Spleen (tissue), 11 donors: Measurements from ENCODE around the gene NOM1. TPM values are rescaled to one million over a fixed set of nuclear protein-coding genes. Genes with fewer than 3 reads are reported as not detected.

ENCODE experiments used
- DNase-seq: peaks from one replicate; pipeline ENCODE4 v3.0.0-alpha.2; 2020
- H3K27ac ChIP-seq, 8 donors: fragments of 200-600 bp; sonication (generic) in 7 of 8; 1 replicate in 4 of 8; 2 replicates in 4 of 8; pipeline versions ENCODE4 v1.5.0 to v1.8.0; 2016 to 2021; ENCODE audit warnings: inconsistent platforms in 4 of 8, mild to moderate bottlenecking in 4 of 8, moderate library complexity in 1 of 8
- H3K27me3 ChIP-seq, 7 donors: fragments of 200-600 bp; sonication (generic) in 6 of 7; replicated peaks in 1 of 7; 1 replicate in 4 of 7; 2 replicates in 3 of 7; pipeline versions ENCODE4 v1.5.0 to v1.8.0; 2016 to 2021; ENCODE audit warnings: inconsistent platforms in 3 of 7, mild to moderate bottlenecking in 1 of 7
- H3K36me3 ChIP-seq, 6 donors: fragments of 200-600 bp; sonication (generic) in 5 of 6; 1 replicate in 4 of 6; 2 replicates in 2 of 6; pipeline versions ENCODE4 v1.5.0 to v1.8.0; 2016 to 2021; ENCODE audit warnings: inconsistent platforms in 2 of 6
- H3K4me1 ChIP-seq, 6 donors: fragments of 200-600 bp; sonication (generic) in 5 of 6; 1 replicate in 3 of 6; 2 replicates in 3 of 6; pipeline versions ENCODE4 v1.5.0 to v1.8.0; 2016 to 2021; ENCODE audit warnings: inconsistent platforms in 3 of 6
- H3K4me3 ChIP-seq, 8 donors: fragments of 200-600 bp; sonication (generic) in 7 of 8; 1 replicate in 4 of 8; 2 replicates in 4 of 8; pipeline versions ENCODE4 v1.5.0 to v1.8.0; 2016 to 2021; ENCODE audit warnings: inconsistent platforms in 4 of 8, mild to moderate bottlenecking in 4 of 8, moderate library complexity in 2 of 8
- H3K9me3 ChIP-seq, 8 donors: fragments of 200-600 bp; sonication (generic) in 7 of 8; 1 replicate in 4 of 8; 2 replicates in 4 of 8; pipeline versions ENCODE4 v1.5.0 to v1.8.0; 2016 to 2021; ENCODE audit warnings: inconsistent platforms in 4 of 8
- CTCF ChIP-seq, 11 experiments: fragments of 200-600 bp in 7 of 11; fragments of 450-650 bp in 4 of 11; sonication (generic) in 4 of 11; IDR thresholded peaks in 8 of 11; conservative IDR thresholded peaks in 3 of 11; 1 replicate in 7 of 11; 2 replicates in 4 of 11; pipeline versions ENCODE4 v1.4.0 to v1.8.0; 2016 to 2021; ENCODE audit warnings: antibody characterized with exemption in 11 of 11, inconsistent platforms in 4 of 11, mild to moderate bottlenecking in 1 of 11
- POLR2A ChIP-seq, 3 donors: fragments of 450-650 bp; IDR thresholded peaks; one replicate each; pipeline ENCODE4 v1.5.1; 2017; ENCODE audit warnings: antibody characterized with exemption in 3 of 3, mild to moderate bottlenecking in 1 of 3
- POLR2AphosphoS5 ChIP-seq, 3 donors: sonication (generic); formaldehyde crosslinking; IDR thresholded peaks; one replicate each; pipeline ENCODE4 v1.5.1; 2017; ENCODE audit warnings: antibody characterized with exemption in 3 of 3
- WGBS, 5 donors: extraction: QIAGEN DNeasy Blood & Tissue Kit in 3 of 5; methylation state at CpG; one replicate each; pipeline versions ENCODE4 v1.1.5 to v1.1.7; 2013 to 2018; 5-methylcytosine and 5-hydroxymethylcytosine counted together
- intact Hi-C: fragments of 100-400 bp; cut with DNase I; formaldehyde crosslinking; loops from one replicate; pipeline ENCODE4 v1.15.0; 2023; ENCODE audit warnings: low total_unique reads
- polyA plus RNA-seq, 3 donors: library from polyadenylated mRNA; stranded (reverse); fragments of 200-250 nt; gene quantifications; one replicate each; pipeline ENCODE4 v1.2.1, GENCODE V29; 2013
- total RNA-seq, 7 donors: library from RNA; depleted of rRNA in 3 of 7; stranded (reverse); fragments of >200 nt in 3 of 7; fragmentation: NEBNext Ultra II Directional in 4 of 7; extraction: Animal tissue kit (Norgen Biotek cat#: 25700) in 4 of 7; gene quantifications; one replicate each; pipeline versions ENCODE4 v1.1.0 to v1.2.1, GENCODE V29; 2016 to 2021
- donor health status: healthy with polysubstance abuse.
- donor health status: DM: no; HTN: no; CAD: no; lungs with moderate emphysema.
- donor health status: DM: no; HTN: no; CAD: no.
- donor health status: Bipolar disorder and iron deficiency.
- donor health status: healthy.
- donor health status: DM: no; HTN: no; CAD: no.
- donor health status: DM: yes; HTN: yes; CAD: no.

Gene NOM1
- total and polyA plus RNA-seq, 10 donors = 4.5 to 31.1 (median 22.0) TPM

GRCh38 chr7:157010588-157011332 lies 61.2 kb downstream of the NOM1 start, which contains the start of gene MNX1:
Gene MNX1, minus strand, starts transcription at chr7:157010663. Its CDS starts 313 bp downstream, at chr7:157010350.
- no peaks in the 10 kb centered on the region for H3K36me3 ChIP-seq
- no peak within 1 kb of the TSS for H3K27ac ChIP-seq
- WGBS, 5 donors = 0 to 2% (median 1%) methylated on average over 25 to 87 of the region's 87 CpGs
- peaks cover 9 to 98% (median 93%) of the 10 kb centered on the region in 7 donors for H3K27me3 ChIP-seq
- H3K4me3 ChIP-seq = peak within 1 kb of the TSS; percentile 27 to 79 (median 62)
- TF ChIP-seq POLR2AphosphoS5 (IDR thresholded peaks at IDR 0.05) = no peak
- no peak for TF ChIP-seq POLR2A (IDR thresholded peaks at IDR 0.05)
- TF ChIP-seq CTCF (IDR thresholded peaks at IDR 0.05 in 8 of 11, conservative IDR thresholded peaks at IDR 0.05 in 3 of 11) = no peak
- peaks cover 11 to 53% (median 33%) of the 10 kb centered on the region in 6 donors for H3K4me1 ChIP-seq
- H3K9me3 ChIP-seq = no peaks in the 10 kb centered on the region
- intact Hi-C loops = no loop called here
- peak; percentile 83 for DNase-seq

GRCh38 chr7:157011333-157012112 lies 62.0 kb downstream of the NOM1 start:
- Histone ChIP-seq H3K4me3 (peak overlapping the region in 7 of 8 donors; percentile 51 to 79 (median 64)), H3K36me3 (no peaks in the 10 kb centered on the region), H3K27ac (no peak overlapping the region), H3K27me3 (peaks cover 5 to 98% (median 93%) of the 10 kb centered on the region in 7 donors), H3K9me3 (no peaks in the 10 kb centered on the region), H3K4me1 (peaks cover 11 to 51% (median 30%) of the 10 kb centered on the region in 6 donors)
- intact Hi-C loops = no loop called here
- TF ChIP-seq CTCF (IDR thresholded peaks at IDR 0.05 in 8 of 11, conservative IDR thresholded peaks at IDR 0.05 in 3 of 11) (no peak), POLR2AphosphoS5 (IDR thresholded peaks at IDR 0.05) (no peak), POLR2A (IDR thresholded peaks at IDR 0.05) (no peak)
- peak; percentile 67 for DNase-seq
- WGBS, 5 donors = 2 to 4% (median 3%) methylated on average over 21 to 37 of the region's 37 CpGs

- DNase-seq = no peak
- Histone ChIP-seq H3K36me3 (no peaks in the 10 kb centered on the region), H3K27ac (no peak overlapping the region), H3K4me1 (peaks cover 11 to 54% (median 29%) of the 10 kb centered on the region in 6 donors), H3K4me3 (no peak overlapping the region), H3K9me3 (no peaks in the 10 kb centered on the region), H3K27me3 (peaks cover 5 to 98% (median 94%) of the 10 kb centered on the region in 7 donors)
- intact Hi-C loops = no loop called here
- WGBS, 5 donors = 14 to 17% (median 16%) methylated on average over 10 of the region's 10 CpGs
- TF ChIP-seq CTCF (IDR thresholded peaks at IDR 0.05 in 8 of 11, conservative IDR thresholded peaks at IDR 0.05 in 3 of 11) (no peak), POLR2AphosphoS5 (IDR thresholded peaks at IDR 0.05) (no peak), POLR2A (IDR thresholded peaks at IDR 0.05) (no peak)
Observed at GRCh38 chr7:157012113-157012547, 62.6 kb downstream of the NOM1 start.

GRCh38 chr7:157013101-157013500 lies 63.6 kb downstream of the NOM1 start:
- Histone ChIP-seq H3K9me3 (no peaks in the 10 kb centered on the region), H3K27ac (no peak overlapping the region), H3K4me3 (no peak overlapping the region), H3K4me1 (peaks cover 11 to 58% (median 31%) of the 10 kb centered on the region in 6 donors), H3K27me3 (peaks cover 4 to 98% (median 94%) of the 10 kb centered on the region in 7 donors), H3K36me3 (no peaks in the 10 kb centered on the region)
- no peak for DNase-seq
- TF ChIP-seq CTCF (IDR thresholded peaks at IDR 0.05 in 8 of 11, conservative IDR thresholded peaks at IDR 0.05 in 3 of 11) = no peak
- no peak for TF ChIP-seq POLR2A (IDR thresholded peaks at IDR 0.05)
- TF ChIP-seq POLR2AphosphoS5 (IDR thresholded peaks at IDR 0.05) = no peak
- intact Hi-C loops = no loop called here
